Body of pancreas (tissue), 4 donors: Measurements from ENCODE around the gene CNTNAP2.

Source experiments
- CTCF ChIP-seq, 7 experiments: fragments of 450-650 bp in 4 of 7; fragments of 200-600 bp in 3 of 7; sonication (generic) in 3 of 7; IDR thresholded peaks; one replicate each; pipeline ENCODE4 v1.5.1; 2016 to 2019; ENCODE audit warnings: antibody characterized with exemption in 7 of 7
- POLR2A ChIP-seq, 3 donors: fragments of 450-650 bp; IDR thresholded peaks; one replicate each; pipeline ENCODE4 v1.6.1; 2016; ENCODE audit warnings: antibody characterized with exemption in 3 of 3, mild to moderate bottlenecking in 2 of 3

GRCh38 chr7:147903536-147904218 is 1787.1 kb downstream of the CNTNAP2 start:
- TF ChIP-seq CTCF (IDR thresholded peaks at IDR 0.05) (no peak), POLR2A (IDR thresholded peaks at IDR 0.05) (no peak)
